SU-DHL-6 (cell line): ENCODE measurements around the gene SLC6A4.

ENCODE experiments used
- H2AFZ ChIP-seq: fragments of 200-600 bp; sonication (generic); 2 replicates; pipeline ENCODE4 v1.6.1; 2014; ENCODE audit warnings: low read depth, mild to moderate bottlenecking, moderate library complexity, mixed read lengths, antibody characterized with exemption, low read length; ENCODE audit not compliant: severe bottlenecking
- H3F3A ChIP-seq: fragments of 200-600 bp; shearing (Covaris generic); 2 replicates; pipeline ENCODE4 v1.6.0; 2016; ENCODE audit warnings: antibody characterized with exemption, mild to moderate bottlenecking; ENCODE audit not compliant: insufficient read depth
- H3K27ac ChIP-seq: fragments of 200-600 bp; sonication (generic); 2 replicates; pipeline ENCODE4 v1.5.1; 2016; ENCODE audit warnings: low read depth, mild to moderate bottlenecking, low read length, moderate library complexity, mixed read lengths
- H3K27me3 ChIP-seq: fragments of 200-600 bp; sonication (generic), shearing (Covaris generic); 2 replicates; pipeline ENCODE4 v1.6.0; 2014; ENCODE audit warnings: mild to moderate bottlenecking, low read length
- H3K36me3 ChIP-seq: fragments of 200-600 bp; sonication (generic); 2 replicates; pipeline ENCODE4 v1.6.1; 2014; ENCODE audit warnings: mild to moderate bottlenecking, low read length, mixed read lengths
- H3K4me2 ChIP-seq: fragments of 300-600, 200-600 bp; shearing (Covaris generic), sonication (generic); 2 replicates; pipeline ENCODE4 v1.6.0; 2014; ENCODE audit warnings: low read length, low read depth, mild to moderate bottlenecking; ENCODE audit not compliant: poor library complexity, severe bottlenecking
- H3K4me3 ChIP-seq: fragments of 200-600 bp; sonication (generic); 2 replicates; pipeline ENCODE4 v1.5.1; 2014; ENCODE audit warnings: antibody characterized with exemption, low read length, mild to moderate bottlenecking, mixed read lengths; ENCODE audit not compliant: insufficient read depth, poor library complexity, severe bottlenecking
- H3K79me2 ChIP-seq: fragments of 200-600 bp; sonication (generic); 2 replicates; pipeline ENCODE4 v1.6.1; 2014; ENCODE audit warnings: mild to moderate bottlenecking, low read length, moderate library complexity; ENCODE audit not compliant: insufficient read depth
- H3K9ac ChIP-seq: fragments of 200-600 bp; sonication (generic); 2 replicates; pipeline ENCODE4 v1.7.0; 2014; ENCODE audit warnings: mild to moderate bottlenecking, low read length
- H3K9me2 ChIP-seq: fragments of 200-600 bp; sonication (generic); replicated peaks from 2 replicates; pipeline ENCODE4 v1.6.1; 2014; ENCODE audit warnings: low read length; ENCODE audit not compliant: insufficient read depth
- H3K9me3 ChIP-seq: fragments of 200-600 bp; sonication (generic); 2 replicates; pipeline ENCODE4 v1.6.1; 2014; ENCODE audit warnings: low read length, mixed read lengths; ENCODE audit not compliant: insufficient read depth
- H4K20me1 ChIP-seq: fragments of 200-600 bp; sonication (generic); 2 replicates; pipeline ENCODE4 v1.6.1; 2014; ENCODE audit warnings: low read depth, mild to moderate bottlenecking, antibody characterized with exemption, low read length, moderate library complexity, mixed read lengths
- CTCF ChIP-seq: fragments of 200-600 bp; sonication (generic); IDR thresholded peaks from one replicate; pipeline ENCODE4 v1.5.1; 2017; ENCODE audit warnings: antibody characterized with exemption, mild to moderate bottlenecking, low read length, moderate library complexity; ENCODE audit not compliant: insufficient read depth, poor library complexity, severe bottlenecking
- EZH2phosphoT487 ChIP-seq: fragments of 200-600 bp; sonication (generic), shearing (Covaris generic); conservative IDR thresholded peaks from 2 replicates; pipeline ENCODE4 v1.6.1; 2018; ENCODE audit warnings: mild to moderate bottlenecking, antibody characterized with exemption, low read length, moderate library complexity, mixed read lengths

Gene SLC6A4

GRCh38 chr17:30271102-30271501 is 35.6 kb upstream of the SLC6A4 start:
- no peak overlapping the region for H3K9ac ChIP-seq
- H3F3A ChIP-seq: no peaks in the 10 kb centered on the region; the same call in 1 of the 2 replicates
- no peak overlapping the region for H2AFZ ChIP-seq
- no peak overlapping the region for H3K4me3 ChIP-seq
- peaks cover 61% of the 10 kb centered on the region for H3K36me3 ChIP-seq
- H3K27me3 ChIP-seq: no peaks in the 10 kb centered on the region
- H3K27ac ChIP-seq: no peak overlapping the region
- H3K79me2 ChIP-seq: no peaks in the 10 kb centered on the region
- H3K9me3 ChIP-seq: no peaks in the 10 kb centered on the region
- H3K4me2 ChIP-seq: no peak overlapping the region
- no peak for TF ChIP-seq EZH2phosphoT487
- H3K9me2 ChIP-seq: no peaks in the 10 kb centered on the region
- H4K20me1 ChIP-seq: no peaks in the 10 kb centered on the region

GRCh38 chr17:30267625-30268024 is 32.1 kb upstream of the SLC6A4 start:
- no peak overlapping the region for H3K4me3 ChIP-seq

GRCh38 chr17:30263552-30264333 is 28.2 kb upstream of the SLC6A4 start:
- Histone ChIP-seq H3K9ac (no peak overlapping the region), H3K79me2 (peaks cover 3% of the 10 kb centered on the region; the same call in 1 of the 2 replicates), H3K4me2 (no peak overlapping the region), H3K27ac (no peak overlapping the region), H4K20me1 (no peaks in the 10 kb centered on the region), H3F3A (no peaks in the 10 kb centered on the region; the same call in 1 of the 2 replicates), H3K4me3 (no peak overlapping the region), H3K27me3 (no peaks in the 10 kb centered on the region), H3K9me3 (no peaks in the 10 kb centered on the region), H3K36me3 (peaks cover 63% of the 10 kb centered on the region), H3K9me2 (no peaks in the 10 kb centered on the region), H2AFZ (no peak overlapping the region)
- TF ChIP-seq CTCF (no peak), EZH2phosphoT487 (no peak)

More at GRCh38 chr17:30267625-30268024, 32.1 kb upstream of the SLC6A4 start:
- Histone ChIP-seq H3K4me2 (no peak overlapping the region), H3K27me3 (no peaks in the 10 kb centered on the region), H2AFZ (no peak overlapping the region), H3K9ac (no peak overlapping the region), H3F3A (no peaks in the 10 kb centered on the region; the same call in 1 of the 2 replicates), H3K36me3 (peaks cover 75% of the 10 kb centered on the region), H3K27ac (no peak overlapping the region), H4K20me1 (no peaks in the 10 kb centered on the region), H3K79me2 (no peaks in the 10 kb centered on the region), H3K9me2 (no peaks in the 10 kb centered on the region), H3K9me3 (no peaks in the 10 kb centered on the region)
- TF ChIP-seq CTCF (no peak), EZH2phosphoT487 (no peak)

- H3K4me2 ChIP-seq: no peak overlapping the region
- no peak overlapping the region for H3K27ac ChIP-seq
- H3K36me3 ChIP-seq: peaks cover 33% of the 10 kb centered on the region; the same call in 1 of the 2 replicates
Observed at GRCh38 chr17:30256756-30257506, 21.4 kb upstream of the SLC6A4 start.

More at GRCh38 chr17:30256756-30257506, 21.4 kb upstream of the SLC6A4 start:
- H3K27me3 ChIP-seq: no peaks in the 10 kb centered on the region
- no peaks in the 10 kb centered on the region for H3K9me2 ChIP-seq
- no peaks in the 10 kb centered on the region for H3F3A ChIP-seq
- peaks cover 3% of the 10 kb centered on the region; the same call in 1 of the 2 replicates for H3K79me2 ChIP-seq
- H3K4me3 ChIP-seq: no peak overlapping the region
- no peaks in the 10 kb centered on the region for H4K20me1 ChIP-seq
- H3K9ac ChIP-seq: no peak overlapping the region
- no peak for TF ChIP-seq EZH2phosphoT487
- TF ChIP-seq CTCF: no peak
- no peaks in the 10 kb centered on the region for H3K9me3 ChIP-seq
- no peak overlapping the region for H2AFZ ChIP-seq
